Stomach smooth muscle (tissue), 2 donors: ENCODE measurements around the gene PKD2L1.

Experiments
- H3K27ac ChIP-seq: one replicate; pipeline ENCODE4 v1.7.0; 2013; ENCODE audit warnings: mild to moderate bottlenecking, low read length, inconsistent platforms
- H3K27me3 ChIP-seq, 2 donors: one replicate each; pipeline ENCODE4 v1.7.0; 2013; ENCODE audit warnings: low read length in 2 of 2; ENCODE audit not compliant: insufficient read depth in 2 of 2, control insufficient read depth in 1 of 2
- H3K36me3 ChIP-seq, 2 donors: one replicate each; pipeline ENCODE4 v1.7.0; 2013; ENCODE audit warnings: low read length in 2 of 2; ENCODE audit not compliant: control insufficient read depth in 2 of 2, insufficient read depth in 2 of 2
- H3K4me1 ChIP-seq: one replicate; pipeline ENCODE4 v1.7.0; 2013; ENCODE audit warnings: low read length; ENCODE audit not compliant: control insufficient read depth, insufficient read depth
- H3K4me3 ChIP-seq, 2 donors: one replicate each; pipeline ENCODE4 v1.7.0; 2013; ENCODE audit warnings: low read length in 2 of 2
- H3K9ac ChIP-seq, 2 donors: one replicate each; pipeline ENCODE4 v1.7.0; 2013; ENCODE audit warnings: low read length in 2 of 2, mild to moderate bottlenecking in 1 of 2
- H3K9me3 ChIP-seq, 2 donors: one replicate each; pipeline ENCODE4 v1.7.0; 2013; ENCODE audit warnings: low read length in 2 of 2; ENCODE audit not compliant: control insufficient read depth in 2 of 2
- donor health status: healthy.
- donor health status: Pancreatic carcinoma.

PKD2L1 gene

DNA sequence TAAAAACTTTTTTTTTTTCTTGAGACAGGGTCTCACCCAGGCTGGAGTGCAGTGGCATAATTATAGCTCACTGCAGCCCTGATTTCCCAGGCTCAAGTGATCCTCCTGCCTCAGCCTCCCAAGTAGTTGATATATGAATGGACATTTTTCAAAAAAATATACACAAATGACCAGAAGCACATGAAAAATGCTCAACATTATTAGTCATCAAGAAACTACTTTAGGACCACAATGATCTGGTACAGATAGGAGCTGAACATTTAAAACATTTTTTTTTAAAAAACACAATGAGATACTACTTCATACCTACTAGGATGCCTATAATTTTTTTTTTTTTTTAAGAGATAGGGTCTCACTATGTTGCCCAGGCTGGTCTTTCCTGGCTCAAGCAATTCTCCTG lies 38.7 kb upstream of the PKD2L1 start:
- no peak overlapping the region for H3K4me3 ChIP-seq
- H3K36me3 ChIP-seq, result no peaks in the 10 kb centered on the region
- no peak overlapping the region for H3K9ac ChIP-seq
- no peak overlapping the region for H3K27ac ChIP-seq
- no peaks in the 10 kb centered on the region for H3K9me3 ChIP-seq
- no peaks in the 10 kb centered on the region for H3K27me3 ChIP-seq
- peaks cover 11% of the 10 kb centered on the region for H3K4me1 ChIP-seq

- Histone ChIP-seq H3K9ac (no peak overlapping the region), H3K4me1 (no peaks in the 10 kb centered on the region), H3K36me3 (no peaks in the 10 kb centered on the region), H3K4me3 (no peak overlapping the region), H3K27me3 (no peaks in the 10 kb centered on the region), H3K9me3 (no peaks in the 10 kb centered on the region), H3K27ac (no peak overlapping the region)
Observed at GRCh38 chr10:100364735-100365391, 34.8 kb upstream of the PKD2L1 start.

DNA sequence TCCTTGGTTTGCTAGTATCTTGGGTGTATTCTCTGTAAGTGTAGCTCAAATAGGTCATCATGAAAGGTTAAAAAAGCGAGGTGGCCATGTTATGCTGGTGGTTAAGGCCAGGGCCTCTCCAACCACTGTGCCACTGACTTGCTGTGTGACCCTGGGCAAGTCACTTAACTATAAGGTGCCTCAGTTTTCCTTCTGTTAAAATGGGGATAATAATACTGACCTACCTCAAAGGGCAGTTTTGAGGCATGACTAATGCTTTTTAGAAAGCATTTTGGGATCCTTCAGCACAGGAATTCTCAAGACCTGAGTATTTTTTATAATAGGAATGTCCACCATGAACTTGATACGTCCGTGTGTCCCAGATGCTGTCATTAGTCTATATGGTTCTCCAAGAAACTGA lies 34.1 kb upstream of the PKD2L1 start:
- Histone ChIP-seq H3K36me3 (no peaks in the 10 kb centered on the region), H3K9ac (no peak overlapping the region), H3K4me3 (no peak overlapping the region), H3K27me3 (no peaks in the 10 kb centered on the region), H3K27ac (no peak overlapping the region), H3K4me1 (no peaks in the 10 kb centered on the region), H3K9me3 (no peaks in the 10 kb centered on the region)

DNA sequence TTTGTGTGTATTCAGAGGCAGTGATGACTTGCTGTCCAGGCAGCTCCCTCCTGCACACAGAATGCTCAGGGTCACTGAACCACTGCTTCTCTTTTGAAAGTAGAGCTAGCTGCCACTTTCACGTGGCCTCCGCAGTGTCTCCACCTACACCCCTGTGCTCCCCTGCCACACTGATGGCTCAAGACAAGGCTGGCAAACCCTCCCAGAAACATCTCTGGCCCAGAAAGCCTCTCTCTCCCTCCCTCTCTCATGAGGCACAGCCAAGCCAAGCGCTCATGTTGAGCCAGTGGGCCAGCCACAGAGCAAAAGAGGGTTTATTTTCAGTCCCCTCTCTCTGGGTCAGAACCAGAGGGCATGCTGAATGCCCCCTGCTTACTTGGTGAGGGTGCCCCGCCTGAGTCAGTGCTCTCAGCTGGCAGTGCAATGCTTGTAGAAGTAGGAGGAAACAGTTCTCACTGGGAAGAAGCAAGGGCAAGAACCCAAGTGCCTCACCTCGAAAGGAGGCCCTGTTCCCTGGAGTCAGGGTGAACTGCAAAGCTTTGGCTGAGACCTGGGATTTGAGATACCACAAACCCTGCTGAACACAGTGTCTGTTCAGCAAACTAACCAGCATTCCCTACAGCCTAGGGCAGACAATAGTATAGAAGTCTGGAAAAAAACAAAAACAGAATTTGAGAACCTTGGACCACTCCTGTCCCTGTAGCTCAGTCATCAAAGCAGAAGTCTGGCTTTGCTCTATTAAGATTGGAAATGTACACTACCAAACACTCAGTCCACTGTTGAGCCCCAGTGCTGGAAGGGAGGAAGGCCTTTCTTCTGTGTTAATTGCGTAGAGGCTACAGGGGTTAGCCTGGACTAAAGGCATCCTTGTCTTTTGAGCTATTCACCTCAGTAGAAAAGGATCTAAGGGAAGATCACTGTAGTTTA lies 32.8 kb upstream of the PKD2L1 start:
- Histone ChIP-seq H3K27ac (no peak overlapping the region), H3K9me3 (no peaks in the 10 kb centered on the region), H3K27me3 (no peaks in the 10 kb centered on the region), H3K9ac (no peak overlapping the region), H3K4me3 (no peak overlapping the region), H3K4me1 (no peaks in the 10 kb centered on the region), H3K36me3 (no peaks in the 10 kb centered on the region)

GRCh38 chr10:100360234-100360633 lies 30.2 kb upstream of the PKD2L1 start:
- Histone ChIP-seq H3K36me3 (no peaks in the 10 kb centered on the region), H3K4me1 (no peaks in the 10 kb centered on the region), H3K9me3 (no peaks in the 10 kb centered on the region)

GRCh38 chr10:100359529-100360150 lies 29.6 kb upstream of the PKD2L1 start:
- H3K27ac ChIP-seq, result no peak overlapping the region
- no peak overlapping the region for H3K4me3 ChIP-seq
- no peaks in the 10 kb centered on the region for H3K27me3 ChIP-seq
- no peak overlapping the region for H3K9ac ChIP-seq
- no peaks in the 10 kb centered on the region for H3K4me1 ChIP-seq
- no peaks in the 10 kb centered on the region for H3K9me3 ChIP-seq
- no peaks in the 10 kb centered on the region for H3K36me3 ChIP-seq

More at GRCh38 chr10:100360234-100360633, 30.2 kb upstream of the PKD2L1 start:
- H3K9ac ChIP-seq, result no peak overlapping the region
- no peak overlapping the region for H3K4me3 ChIP-seq
- no peaks in the 10 kb centered on the region for H3K27me3 ChIP-seq
- no peak overlapping the region for H3K27ac ChIP-seq

DNA sequence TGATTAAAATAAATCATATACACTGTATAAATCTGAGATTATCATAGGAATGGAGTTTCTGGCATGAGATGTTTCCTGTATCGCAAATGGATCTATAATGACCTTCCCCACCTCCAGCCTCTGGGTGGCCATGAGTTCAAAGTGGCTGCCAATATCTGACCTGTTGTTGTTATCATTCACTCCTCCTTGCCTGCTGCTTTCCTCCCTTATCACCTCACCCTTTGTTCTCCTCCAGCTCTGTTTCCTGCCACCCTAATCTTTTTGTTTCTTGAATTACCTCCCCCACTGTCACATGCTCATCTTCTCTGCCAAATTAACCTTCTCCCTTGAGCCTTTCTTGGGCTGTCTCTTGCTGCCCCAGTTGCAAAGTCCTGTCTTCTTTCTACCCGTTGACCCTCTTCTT lies 29.0 kb upstream of the PKD2L1 start:
- no peak overlapping the region for H3K4me3 ChIP-seq
- no peak overlapping the region for H3K27ac ChIP-seq
- no peak overlapping the region for H3K9ac ChIP-seq
- no peaks in the 10 kb centered on the region for H3K27me3 ChIP-seq
- H3K36me3 ChIP-seq, result no peaks in the 10 kb centered on the region
- H3K9me3 ChIP-seq, result no peaks in the 10 kb centered on the region
- H3K4me1 ChIP-seq, result no peaks in the 10 kb centered on the region

DNA sequence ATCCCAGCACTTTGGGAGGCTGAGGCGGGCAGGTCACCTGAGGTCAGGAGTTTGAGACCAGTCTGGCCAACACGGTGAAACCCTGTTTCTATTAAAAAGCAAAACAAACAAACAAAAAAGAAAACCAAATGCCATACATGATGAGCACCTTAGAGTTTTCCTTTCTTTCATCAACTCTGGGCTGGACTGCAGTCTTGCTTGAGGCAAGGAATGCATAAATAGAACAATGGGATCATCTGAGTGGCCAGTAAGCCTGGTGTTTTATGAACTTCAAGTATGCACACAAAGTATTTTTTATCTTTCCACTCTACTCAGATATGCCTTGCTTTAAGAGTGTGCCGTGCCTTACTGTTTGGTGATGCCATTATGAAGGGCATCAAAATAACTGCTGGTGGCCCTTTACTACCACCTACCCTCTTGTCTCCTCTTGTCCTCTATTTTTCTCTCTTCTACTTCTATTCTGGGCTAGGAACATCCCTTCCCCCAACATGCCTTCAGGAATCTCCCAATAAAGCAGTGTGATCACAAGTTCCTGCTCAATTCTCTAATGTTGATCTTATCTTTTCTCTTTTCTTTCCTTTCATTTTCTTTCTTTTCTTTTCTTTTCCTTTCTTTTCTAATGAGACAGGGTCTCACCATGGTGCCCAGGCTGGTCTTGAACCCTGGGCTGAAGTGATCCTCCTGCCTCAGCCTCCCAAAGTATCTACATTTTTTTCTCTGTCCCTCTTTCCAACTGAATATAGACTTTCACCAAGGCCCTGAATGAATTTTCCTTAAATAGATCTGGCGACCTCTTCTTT lies 27.2 kb upstream of the PKD2L1 start:
- Histone ChIP-seq H3K36me3 (no peaks in the 10 kb centered on the region), H3K27me3 (no peaks in the 10 kb centered on the region), H3K4me3 (no peak overlapping the region), H3K9me3 (no peaks in the 10 kb centered on the region), H3K4me1 (no peaks in the 10 kb centered on the region), H3K27ac (no peak overlapping the region), H3K9ac (no peak overlapping the region)

- Histone ChIP-seq H3K36me3 (no peaks in the 10 kb centered on the region), H3K4me3 (no peak overlapping the region), H3K27me3 (no peaks in the 10 kb centered on the region), H3K9ac (no peak overlapping the region), H3K4me1 (no peaks in the 10 kb centered on the region), H3K27ac (no peak overlapping the region), H3K9me3 (no peaks in the 10 kb centered on the region)
Observed at GRCh38 chr10:100356067-100357017, 26.3 kb upstream of the PKD2L1 start.
